ENCODE data around the gene ZBTB21. TPM values are rescaled to one million over a fixed set of nuclear protein-coding genes. Genes with fewer than 3 reads are reported as not detected.

Gene ZBTB21
- total RNA-seq, 1 donor from 2014 or later, result 8.4 TPM

DNA sequence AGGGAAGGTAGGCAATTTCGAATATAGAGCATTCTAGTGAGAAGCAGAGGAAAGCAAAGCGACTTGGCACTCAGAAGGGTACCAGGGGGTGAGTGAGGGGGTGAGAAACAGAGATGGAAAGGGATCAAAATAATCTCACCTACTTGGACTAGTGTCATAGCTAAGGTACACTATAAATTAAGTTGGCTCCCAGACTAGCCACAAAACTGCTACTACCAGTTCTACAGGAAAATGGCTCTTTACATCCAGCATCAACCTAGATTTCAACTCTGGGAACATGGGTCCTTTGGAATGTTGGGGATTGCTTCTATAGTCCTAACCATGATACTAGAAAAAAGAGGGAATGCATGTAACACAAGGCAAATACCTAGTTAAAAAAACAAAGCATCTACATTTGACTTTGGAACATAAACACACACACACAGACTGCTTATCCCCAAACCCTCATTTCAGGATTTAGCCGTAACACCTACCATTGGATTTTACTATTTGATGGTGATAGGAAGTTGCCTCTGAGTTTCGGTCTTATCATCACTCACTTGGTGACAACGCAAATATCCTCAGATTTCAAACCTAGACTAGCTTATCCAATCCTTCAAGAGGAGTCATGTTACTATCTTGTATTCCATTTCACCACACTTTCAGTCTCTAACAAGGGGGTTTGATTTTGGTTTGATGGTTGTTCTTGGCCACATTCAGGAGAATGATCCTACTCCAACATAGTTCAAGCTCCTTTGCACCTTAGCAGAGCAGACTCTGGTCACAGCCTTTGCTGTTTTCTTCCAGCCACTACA, 5.6 kb downstream of the ZBTB21 start:
- Mint-ChIP-seq H3K27me3 (ENCODE audit: unreplicated experiment) (peaks cover 2% of the 10 kb centered on the region), H3K27ac (ENCODE audit: unreplicated experiment) (no peak overlapping the region), H3K36me3 (ENCODE audit: low read depth, unreplicated experiment) (peaks cover 6% of the 10 kb centered on the region), H3K9me3 (ENCODE audit: unreplicated experiment) (no peaks in the 10 kb centered on the region), H3K4me1 (ENCODE audit: unreplicated experiment) (peaks cover 11% of the 10 kb centered on the region), H3K4me3 (ENCODE audit: unreplicated experiment) (no peak overlapping the region)
- TF ChIP-seq, protein P1, sequence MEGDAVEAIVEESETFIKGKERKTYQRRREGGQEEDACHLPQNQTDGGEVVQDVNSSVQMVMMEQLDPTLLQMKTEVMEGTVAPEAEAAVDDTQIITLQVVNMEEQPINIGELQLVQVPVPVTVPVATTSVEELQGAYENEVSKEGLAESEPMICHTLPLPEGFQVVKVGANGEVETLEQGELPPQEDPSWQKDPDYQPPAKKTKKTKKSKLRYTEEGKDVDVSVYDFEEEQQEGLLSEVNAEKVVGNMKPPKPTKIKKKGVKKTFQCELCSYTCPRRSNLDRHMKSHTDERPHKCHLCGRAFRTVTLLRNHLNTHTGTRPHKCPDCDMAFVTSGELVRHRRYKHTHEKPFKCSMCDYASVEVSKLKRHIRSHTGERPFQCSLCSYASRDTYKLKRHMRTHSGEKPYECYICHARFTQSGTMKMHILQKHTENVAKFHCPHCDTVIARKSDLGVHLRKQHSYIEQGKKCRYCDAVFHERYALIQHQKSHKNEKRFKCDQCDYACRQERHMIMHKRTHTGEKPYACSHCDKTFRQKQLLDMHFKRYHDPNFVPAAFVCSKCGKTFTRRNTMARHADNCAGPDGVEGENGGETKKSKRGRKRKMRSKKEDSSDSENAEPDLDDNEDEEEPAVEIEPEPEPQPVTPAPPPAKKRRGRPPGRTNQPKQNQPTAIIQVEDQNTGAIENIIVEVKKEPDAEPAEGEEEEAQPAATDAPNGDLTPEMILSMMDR (IDR thresholded peaks at IDR 0.05; ENCODE audit: unreplicated experiment), result no peak
- DNase-seq (ENCODE audit: low spot score), result no peak

DNA sequence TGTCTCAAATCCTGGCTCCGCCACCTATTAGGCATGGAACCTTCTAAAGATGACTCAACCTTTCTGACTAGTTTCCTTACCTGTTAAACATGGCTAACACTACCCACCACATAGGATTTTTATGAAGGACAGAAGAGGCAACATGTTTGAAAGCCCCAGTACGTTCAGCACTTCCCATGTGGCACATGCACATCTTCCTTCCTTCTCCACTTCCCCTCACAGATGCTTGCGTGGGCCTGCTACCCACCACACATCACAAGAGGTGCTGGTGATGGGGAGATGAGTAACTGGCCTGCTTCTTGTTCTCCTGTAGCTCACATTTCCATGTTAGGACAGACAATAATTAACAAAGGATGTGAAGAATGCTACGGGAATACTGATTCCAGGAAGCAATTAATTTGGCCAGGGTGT, 7.1 kb downstream of the ZBTB21 start:
- Mint-ChIP-seq H3K4me3 (ENCODE audit: unreplicated experiment) (no peak overlapping the region), H3K27me3 (ENCODE audit: unreplicated experiment) (peaks cover 2% of the 10 kb centered on the region), H3K4me1 (ENCODE audit: unreplicated experiment) (peaks cover 8% of the 10 kb centered on the region), H3K9me3 (ENCODE audit: unreplicated experiment) (no peaks in the 10 kb centered on the region), H3K27ac (ENCODE audit: unreplicated experiment) (no peak overlapping the region), H3K36me3 (ENCODE audit: low read depth, unreplicated experiment) (peaks cover 12% of the 10 kb centered on the region)
- TF ChIP-seq, protein P1 (IDR thresholded peaks at IDR 0.05; ENCODE audit: unreplicated experiment), result no peak
- no peak for DNase-seq (ENCODE audit: low spot score)

DNA sequence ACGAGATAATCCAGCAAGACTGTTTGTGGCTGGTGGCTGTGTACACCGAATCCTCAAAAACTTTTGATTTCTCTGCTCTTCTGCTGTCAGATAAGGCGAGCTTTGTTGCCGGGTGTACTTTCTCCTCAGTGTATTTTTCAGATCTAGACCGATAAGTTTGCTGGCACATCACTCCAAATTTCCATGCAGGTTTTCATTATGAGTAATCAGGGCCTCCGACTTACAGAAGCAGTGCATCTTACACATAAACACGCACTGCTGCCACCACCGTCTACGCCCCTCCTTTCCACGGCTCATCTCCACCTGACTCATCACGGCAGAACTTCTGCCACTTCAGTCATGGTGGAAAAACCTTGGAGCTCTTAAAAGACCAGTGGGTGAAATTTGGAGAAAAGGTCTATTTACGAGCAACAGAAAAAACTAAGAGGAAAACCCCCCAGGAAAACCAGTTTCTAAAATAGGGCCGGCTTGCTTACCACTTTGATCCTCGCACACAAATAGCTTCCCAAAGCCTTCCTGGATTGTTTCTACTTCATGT, 7.7 kb downstream of the ZBTB21 start:
- Mint-ChIP-seq H3K36me3 (ENCODE audit: low read depth, unreplicated experiment) (peaks cover 12% of the 10 kb centered on the region), H3K4me3 (ENCODE audit: unreplicated experiment) (no peak overlapping the region), H3K27me3 (ENCODE audit: unreplicated experiment) (peaks cover 2% of the 10 kb centered on the region), H3K4me1 (ENCODE audit: unreplicated experiment) (peaks cover 8% of the 10 kb centered on the region), H3K9me3 (ENCODE audit: unreplicated experiment) (no peaks in the 10 kb centered on the region), H3K27ac (ENCODE audit: unreplicated experiment) (no peak overlapping the region)
- TF ChIP-seq, protein P1 (IDR thresholded peaks at IDR 0.05; ENCODE audit: unreplicated experiment), result no peak
- no peak for DNase-seq (ENCODE audit: low spot score)

DNA sequence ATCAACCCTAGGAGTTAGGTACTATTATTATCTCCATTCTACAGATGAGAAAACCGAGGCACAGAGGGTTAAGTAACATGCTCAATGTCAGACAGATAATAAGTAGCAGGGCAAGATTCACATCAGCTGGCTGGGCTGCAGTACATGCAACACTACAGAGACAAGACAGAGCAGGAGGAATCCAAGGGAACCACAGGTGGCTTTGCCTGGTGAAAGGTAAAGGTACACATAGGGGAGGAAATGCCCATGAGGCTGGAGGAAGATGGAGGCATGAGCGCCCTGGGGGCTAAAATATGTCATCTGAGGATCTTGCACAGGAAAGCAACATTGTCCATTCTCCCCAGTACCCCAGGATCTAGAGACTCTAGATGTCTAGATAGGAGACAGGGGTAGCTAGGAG, 8.4 kb downstream of the ZBTB21 start:
- Mint-ChIP-seq H3K4me1 (ENCODE audit: unreplicated experiment) (peaks cover 8% of the 10 kb centered on the region), H3K27ac (ENCODE audit: unreplicated experiment) (no peak overlapping the region), H3K36me3 (ENCODE audit: low read depth, unreplicated experiment) (peaks cover 14% of the 10 kb centered on the region), H3K27me3 (ENCODE audit: unreplicated experiment) (peaks cover 2% of the 10 kb centered on the region), H3K4me3 (ENCODE audit: unreplicated experiment) (no peak overlapping the region), H3K9me3 (ENCODE audit: unreplicated experiment) (peaks cover 2% of the 10 kb centered on the region)
- no peak for DNase-seq (ENCODE audit: low spot score)
- TF ChIP-seq, protein P1 (IDR thresholded peaks at IDR 0.05; ENCODE audit: unreplicated experiment), result no peak

DNA sequence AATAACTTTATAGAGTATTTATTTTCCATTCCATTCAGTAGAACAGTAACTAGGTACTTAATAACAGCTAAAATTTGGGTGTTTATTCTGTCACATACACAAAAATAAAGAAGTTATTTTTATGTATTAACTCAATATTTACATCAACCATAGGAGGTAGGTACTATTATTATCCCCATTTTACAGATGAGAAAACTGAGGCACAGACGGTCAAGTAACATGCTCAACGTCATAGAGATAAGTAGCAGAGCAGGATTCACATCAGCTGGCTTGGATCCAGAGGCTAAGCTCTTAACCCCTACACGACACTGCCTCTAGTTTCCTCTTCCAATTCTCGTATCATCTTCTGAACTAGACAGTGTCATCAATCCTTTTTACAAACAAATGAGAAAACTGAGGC, 9.3 kb downstream of the ZBTB21 start:
- Mint-ChIP-seq H3K4me3 (ENCODE audit: unreplicated experiment) (no peak overlapping the region), H3K27ac (ENCODE audit: unreplicated experiment) (no peak overlapping the region), H3K9me3 (ENCODE audit: unreplicated experiment) (peaks cover 4% of the 10 kb centered on the region), H3K27me3 (ENCODE audit: unreplicated experiment) (peaks cover 2% of the 10 kb centered on the region), H3K4me1 (ENCODE audit: unreplicated experiment) (peaks cover 8% of the 10 kb centered on the region), H3K36me3 (ENCODE audit: low read depth, unreplicated experiment) (peaks cover 21% of the 10 kb centered on the region)
- DNase-seq (ENCODE audit: low spot score), result no peak
- TF ChIP-seq, protein P1 (IDR thresholded peaks at IDR 0.05; ENCODE audit: unreplicated experiment), result no peak

Measured in endothelial cell (in vitro differentiated cells).